T-helper 2 cell treated with Interferon-gamma antibody and Interleukin-4, amounts not matched to agents 5 μg/mL and 100 μg/mL, for 36 hours (primary cell): ENCODE data around the gene ACSM3.

ENCODE experiments used
- DNase-seq: peaks from one replicate; pipeline ENCODE4 v3.0.0; 2021; ENCODE audit warnings: low spot score
- H3K27ac Mint-ChIP-seq: one replicate; pipeline ENCODE4 v1.8.0; 2021; ENCODE audit warnings: mild to moderate bottlenecking, mixed read lengths
- H3K27me3 Mint-ChIP-seq: one replicate; pipeline ENCODE4 v1.8.0; 2021; ENCODE audit warnings: low read depth, mixed read lengths
- H3K36me3 Mint-ChIP-seq: one replicate; pipeline ENCODE4 v1.8.0; 2021; ENCODE audit warnings: low read depth, mixed read lengths
- H3K4me1 Mint-ChIP-seq: one replicate; pipeline ENCODE4 v1.8.0; 2021; ENCODE audit warnings: low read depth, mixed read lengths
- H3K4me3 Mint-ChIP-seq: one replicate; pipeline ENCODE4 v1.8.0; 2022; ENCODE audit warnings: mild to moderate bottlenecking, moderate library complexity, mixed read lengths
- H3K9me3 Mint-ChIP-seq: one replicate; pipeline ENCODE4 v1.8.0; 2021; ENCODE audit warnings: mixed read lengths

ACSM3 gene

GRCh38 chr16:20833086-20833485, 69.3 kb downstream of the ACSM3 start:
- no peaks in the 10 kb centered on the region for H3K27me3 Mint-ChIP-seq
- H3K36me3 Mint-ChIP-seq = peaks cover 54% of the 10 kb centered on the region
- H3K4me3 Mint-ChIP-seq = no peak overlapping the region
- no peaks in the 10 kb centered on the region for H3K4me1 Mint-ChIP-seq
- DNase-seq = no peak
- H3K27ac Mint-ChIP-seq = no peak overlapping the region
- H3K9me3 Mint-ChIP-seq = peaks cover 5% of the 10 kb centered on the region

DNA sequence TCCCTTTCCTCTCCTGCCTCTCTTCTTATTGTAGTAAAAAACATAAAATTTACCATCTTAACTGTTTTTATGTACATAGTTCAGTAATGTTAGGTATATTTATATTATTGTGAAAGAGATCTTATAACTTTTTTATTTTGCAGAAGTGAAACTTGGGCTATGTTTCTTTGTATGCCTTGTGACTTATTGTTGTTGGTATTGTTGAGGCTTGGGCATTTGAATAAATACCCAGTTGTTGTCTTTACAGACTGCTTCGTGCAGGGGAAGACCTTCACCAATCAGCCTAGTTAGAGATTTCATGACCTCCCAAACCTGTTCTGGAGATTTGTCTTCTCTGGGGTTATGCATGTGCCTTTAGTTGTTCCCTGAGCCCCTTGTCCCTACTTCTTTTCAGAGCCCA, 74.4 kb downstream of the ACSM3 start:
- H3K4me1 Mint-ChIP-seq = peaks cover 5% of the 10 kb centered on the region
- H3K27ac Mint-ChIP-seq = no peak overlapping the region
- no peak for DNase-seq
- H3K4me3 Mint-ChIP-seq = no peak overlapping the region
- no peaks in the 10 kb centered on the region for H3K27me3 Mint-ChIP-seq
- peaks cover 72% of the 10 kb centered on the region for H3K36me3 Mint-ChIP-seq
- H3K9me3 Mint-ChIP-seq = peaks cover 5% of the 10 kb centered on the region

GRCh38 chr16:20839504-20839903, 75.7 kb downstream of the ACSM3 start:
- DNase-seq = no peak
- Mint-ChIP-seq H3K4me3 (no peak overlapping the region), H3K27me3 (no peaks in the 10 kb centered on the region), H3K4me1 (peaks cover 14% of the 10 kb centered on the region), H3K36me3 (peaks cover 62% of the 10 kb centered on the region), H3K27ac (no peak overlapping the region), H3K9me3 (peaks cover 3% of the 10 kb centered on the region)

GRCh38 chr16:20844054-20844453, 80.2 kb downstream of the ACSM3 start:
- Mint-ChIP-seq H3K27ac (peak overlapping the region; percentile 66), H3K4me1 (peaks cover 23% of the 10 kb centered on the region), H3K27me3 (no peaks in the 10 kb centered on the region), H3K36me3 (peaks cover 32% of the 10 kb centered on the region), H3K4me3 (peak overlapping the region; percentile 46), H3K9me3 (no peaks in the 10 kb centered on the region)
- DNase-seq = no peak

DNA sequence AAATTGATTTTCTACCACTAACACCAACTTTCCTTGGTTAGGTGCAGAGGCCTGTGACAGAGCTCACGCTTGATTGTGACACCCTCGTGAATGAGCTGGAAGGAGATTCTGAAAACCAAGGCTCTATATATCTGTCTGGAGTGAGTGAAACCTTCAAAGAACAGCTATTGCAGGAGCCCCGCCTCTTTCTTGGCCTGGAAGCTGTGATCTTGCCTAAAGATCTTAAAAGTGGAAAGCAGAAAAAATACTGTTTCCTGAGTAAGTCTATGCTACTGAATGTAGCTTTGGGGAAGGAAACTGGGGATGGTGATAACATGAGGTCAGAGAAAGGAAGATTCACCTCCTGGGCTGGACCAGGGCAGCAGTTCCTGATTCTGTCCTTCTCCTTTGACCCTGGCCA, 80.8 kb downstream of the ACSM3 start:
- no peak for DNase-seq
- peaks cover 30% of the 10 kb centered on the region for H3K36me3 Mint-ChIP-seq
- H3K9me3 Mint-ChIP-seq = no peaks in the 10 kb centered on the region
- H3K27ac Mint-ChIP-seq = peak overlapping the region; percentile 70
- no peaks in the 10 kb centered on the region for H3K27me3 Mint-ChIP-seq
- H3K4me1 Mint-ChIP-seq = peaks cover 21% of the 10 kb centered on the region
- peak overlapping the region; percentile 49 for H3K4me3 Mint-ChIP-seq

GRCh38 chr16:20846030-20846429, 82.2 kb downstream of the ACSM3 start:
- DNase-seq = no peak
- no peaks in the 10 kb centered on the region for H3K27me3 Mint-ChIP-seq
- H3K27ac Mint-ChIP-seq = no peak overlapping the region
- H3K4me3 Mint-ChIP-seq = no peak overlapping the region
- H3K4me1 Mint-ChIP-seq = peaks cover 31% of the 10 kb centered on the region
- no peaks in the 10 kb centered on the region for H3K9me3 Mint-ChIP-seq
- peaks cover 22% of the 10 kb centered on the region for H3K36me3 Mint-ChIP-seq

DNA sequence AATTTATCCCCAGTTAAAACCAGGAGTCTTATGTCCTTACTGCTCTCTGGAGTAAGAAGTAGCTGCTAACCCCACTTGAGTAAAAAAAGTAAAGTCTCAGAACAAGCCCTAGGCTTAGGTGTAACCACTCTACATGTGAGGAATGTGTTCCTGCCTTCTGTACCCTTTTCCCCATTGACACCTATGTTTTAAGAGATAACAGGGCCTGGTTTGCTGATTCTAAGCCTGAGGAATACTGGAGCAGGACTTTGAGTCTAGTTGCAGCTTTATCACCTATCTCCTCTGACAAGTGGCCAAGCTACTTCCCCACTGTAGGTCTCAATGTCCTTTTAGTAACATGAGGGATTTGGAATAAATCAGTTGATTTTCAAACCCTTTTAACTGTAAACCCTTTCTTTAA, 82.7 kb downstream of the ACSM3 start:
- Mint-ChIP-seq H3K27ac (no peak overlapping the region), H3K4me3 (no peak overlapping the region), H3K27me3 (no peaks in the 10 kb centered on the region), H3K4me1 (peaks cover 29% of the 10 kb centered on the region), H3K9me3 (no peaks in the 10 kb centered on the region), H3K36me3 (peaks cover 20% of the 10 kb centered on the region)
- DNase-seq = no peak
